Measurements from ENCODE around the gene GHR. TPM values are rescaled to one million over a fixed set of nuclear protein-coding genes. Genes with fewer than 3 reads are reported as not detected.

GHR gene
- total RNA-seq, 2 donors from 2014 or later = 6.4 to 12.8 TPM

DNA sequence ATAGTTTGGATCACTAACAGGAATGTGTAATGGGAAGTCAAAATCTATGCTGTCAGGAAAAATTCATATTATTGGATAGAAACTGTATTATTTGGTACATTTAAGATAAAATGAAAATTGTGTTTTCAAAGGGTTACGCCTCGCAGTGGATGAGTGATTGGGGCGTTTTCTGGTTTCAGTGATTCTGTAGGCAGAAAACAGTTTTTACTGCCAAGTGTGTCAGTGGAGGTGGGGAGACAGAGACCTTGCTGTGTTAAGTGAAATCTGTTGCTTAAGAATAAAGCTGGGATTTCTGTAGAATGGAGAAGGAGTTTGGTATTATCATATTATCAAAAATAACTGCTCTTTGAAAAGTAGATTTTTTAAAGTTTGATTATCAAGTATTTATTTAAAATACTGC is 69.7 kb downstream of the GHR start:
- no peaks in the 10 kb centered on the region for H3K9me3 ChIP-seq
- H3K27ac ChIP-seq = no peak overlapping the region
- no peaks in the 10 kb centered on the region for H3K36me3 ChIP-seq
- DNase-seq (ENCODE audit: low spot score) (no peak), ATAC-seq (ENCODE audit: insufficient number of reproducible peaks, low FRiP score, low read depth) (no peak)
- H3K27me3 ChIP-seq (replicated peaks; ENCODE audit: insufficient read depth) = no peaks in the 10 kb centered on the region
- H3K4me1 ChIP-seq (ENCODE audit: control insufficient read depth in 1 of 2, low read depth in 2 of 2) = peaks cover 9 to 47% of the 10 kb centered on the region in 2 donors
- no peak overlapping the region for H3K4me3 ChIP-seq
- TF ChIP-seq, protein P1, sequence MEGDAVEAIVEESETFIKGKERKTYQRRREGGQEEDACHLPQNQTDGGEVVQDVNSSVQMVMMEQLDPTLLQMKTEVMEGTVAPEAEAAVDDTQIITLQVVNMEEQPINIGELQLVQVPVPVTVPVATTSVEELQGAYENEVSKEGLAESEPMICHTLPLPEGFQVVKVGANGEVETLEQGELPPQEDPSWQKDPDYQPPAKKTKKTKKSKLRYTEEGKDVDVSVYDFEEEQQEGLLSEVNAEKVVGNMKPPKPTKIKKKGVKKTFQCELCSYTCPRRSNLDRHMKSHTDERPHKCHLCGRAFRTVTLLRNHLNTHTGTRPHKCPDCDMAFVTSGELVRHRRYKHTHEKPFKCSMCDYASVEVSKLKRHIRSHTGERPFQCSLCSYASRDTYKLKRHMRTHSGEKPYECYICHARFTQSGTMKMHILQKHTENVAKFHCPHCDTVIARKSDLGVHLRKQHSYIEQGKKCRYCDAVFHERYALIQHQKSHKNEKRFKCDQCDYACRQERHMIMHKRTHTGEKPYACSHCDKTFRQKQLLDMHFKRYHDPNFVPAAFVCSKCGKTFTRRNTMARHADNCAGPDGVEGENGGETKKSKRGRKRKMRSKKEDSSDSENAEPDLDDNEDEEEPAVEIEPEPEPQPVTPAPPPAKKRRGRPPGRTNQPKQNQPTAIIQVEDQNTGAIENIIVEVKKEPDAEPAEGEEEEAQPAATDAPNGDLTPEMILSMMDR (IDR thresholded peaks at IDR 0.05) = no peak

DNA sequence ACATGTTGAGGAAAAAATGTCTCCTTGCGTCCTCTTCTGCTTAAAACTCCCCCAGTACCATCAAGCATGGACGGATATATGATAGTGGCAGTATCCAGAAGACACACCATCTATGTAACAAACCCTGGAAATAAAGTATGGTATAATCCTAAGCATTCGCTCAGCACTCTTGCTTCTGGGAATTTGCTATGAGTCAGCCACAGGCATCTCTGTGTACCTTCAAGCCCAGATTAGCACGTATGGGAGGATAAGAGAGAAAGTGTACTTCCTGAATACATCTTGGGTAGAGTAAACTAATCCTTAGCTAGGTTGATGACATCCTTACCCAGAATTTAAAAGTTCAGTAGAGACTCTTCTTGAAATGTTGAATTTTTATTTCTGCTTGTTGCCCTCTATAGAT is 71.2 kb downstream of the GHR start:
- TF ChIP-seq, protein P1 (IDR thresholded peaks at IDR 0.05) = no peak
- Histone ChIP-seq H3K27ac (no peak overlapping the region), H3K4me3 (no peak overlapping the region), H3K36me3 (no peaks in the 10 kb centered on the region), H3K27me3 (replicated peaks; ENCODE audit: insufficient read depth) (no peaks in the 10 kb centered on the region), H3K4me1 (ENCODE audit: control insufficient read depth in 1 of 2, low read depth in 2 of 2) (peaks cover 9 to 47% of the 10 kb centered on the region in 2 donors), H3K9me3 (no peaks in the 10 kb centered on the region)
- ATAC-seq (ENCODE audit: insufficient number of reproducible peaks, low FRiP score, low read depth) (no peak), DNase-seq (ENCODE audit: low spot score) (no peak)

DNA sequence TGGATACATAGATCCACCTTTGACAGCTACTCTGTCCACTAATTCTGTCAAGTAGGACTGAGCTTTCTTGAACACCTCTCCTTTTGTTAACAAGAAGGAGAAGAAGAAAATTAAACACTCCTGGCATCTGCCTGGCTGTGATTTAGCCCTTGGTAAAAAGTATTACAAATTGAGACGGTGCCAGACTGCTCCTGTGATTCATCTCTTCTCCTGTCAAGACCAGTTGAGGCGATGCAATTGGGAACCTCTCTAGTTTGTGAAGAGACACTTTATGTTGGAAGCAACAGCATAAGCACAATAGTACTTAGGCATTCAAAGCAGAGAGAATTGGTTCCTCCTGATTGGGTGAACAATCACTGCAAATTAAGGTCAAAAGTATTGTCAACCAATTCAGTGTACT is 72.7 kb downstream of the GHR start:
- Histone ChIP-seq H3K27ac (no peak overlapping the region), H3K9me3 (no peaks in the 10 kb centered on the region), H3K27me3 (replicated peaks; ENCODE audit: insufficient read depth) (no peaks in the 10 kb centered on the region), H3K4me1 (ENCODE audit: control insufficient read depth in 1 of 2, low read depth in 2 of 2) (peaks cover 15 to 44% of the 10 kb centered on the region in 2 donors), H3K4me3 (no peak overlapping the region), H3K36me3 (no peaks in the 10 kb centered on the region)
- TF ChIP-seq, protein P1 (IDR thresholded peaks at IDR 0.05) = no peak
- ATAC-seq (ENCODE audit: insufficient number of reproducible peaks, low FRiP score, low read depth) (no peak), DNase-seq (ENCODE audit: low spot score) (no peak)

DNA sequence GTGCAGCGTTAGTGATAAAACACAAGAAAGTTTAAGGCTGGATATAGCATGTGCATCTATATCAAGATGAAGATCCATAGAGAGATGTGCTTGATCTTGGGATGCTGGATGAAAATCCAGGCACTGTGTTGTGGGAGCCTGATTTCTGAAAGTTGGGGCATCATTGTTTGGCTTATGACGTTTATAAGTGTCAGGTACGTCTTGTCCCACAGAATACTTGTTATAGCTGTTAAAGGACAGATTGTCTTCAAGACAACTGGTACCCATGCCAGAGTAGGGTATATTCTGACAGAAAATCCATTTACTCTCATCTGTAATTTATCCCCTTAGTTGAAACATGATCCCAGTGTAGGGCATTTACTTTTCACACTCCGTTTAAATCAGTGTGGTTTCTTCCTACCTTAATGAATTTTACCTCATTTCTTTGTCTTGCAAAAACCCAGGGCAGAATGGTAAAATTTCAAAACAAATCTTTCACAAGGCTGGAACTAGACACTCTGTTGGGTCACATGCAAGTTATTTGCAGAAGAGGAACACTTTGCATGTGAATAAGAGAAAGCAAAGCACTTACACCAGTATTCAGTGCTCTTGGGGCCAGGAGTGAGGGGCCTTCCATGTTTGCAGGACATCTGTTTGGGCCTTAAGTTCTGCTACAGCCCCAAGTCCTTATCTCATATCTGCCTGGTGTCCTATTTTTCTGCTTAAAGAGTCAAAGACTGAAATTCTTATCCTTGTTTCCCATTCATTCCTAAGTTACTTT is 73.3 kb downstream of the GHR start:
- Histone ChIP-seq H3K4me3 (no peak overlapping the region), H3K27ac (no peak overlapping the region), H3K36me3 (no peaks in the 10 kb centered on the region), H3K9me3 (no peaks in the 10 kb centered on the region), H3K27me3 (replicated peaks; ENCODE audit: insufficient read depth) (no peaks in the 10 kb centered on the region), H3K4me1 (ENCODE audit: control insufficient read depth in 1 of 2, low read depth in 2 of 2) (peaks cover 14 to 37% of the 10 kb centered on the region in 2 donors)
- DNase-seq (ENCODE audit: low spot score) (no peak), ATAC-seq (ENCODE audit: insufficient number of reproducible peaks, low FRiP score, low read depth) (no peak)
- TF ChIP-seq, protein P1 (IDR thresholded peaks at IDR 0.05) = no peak

DNA sequence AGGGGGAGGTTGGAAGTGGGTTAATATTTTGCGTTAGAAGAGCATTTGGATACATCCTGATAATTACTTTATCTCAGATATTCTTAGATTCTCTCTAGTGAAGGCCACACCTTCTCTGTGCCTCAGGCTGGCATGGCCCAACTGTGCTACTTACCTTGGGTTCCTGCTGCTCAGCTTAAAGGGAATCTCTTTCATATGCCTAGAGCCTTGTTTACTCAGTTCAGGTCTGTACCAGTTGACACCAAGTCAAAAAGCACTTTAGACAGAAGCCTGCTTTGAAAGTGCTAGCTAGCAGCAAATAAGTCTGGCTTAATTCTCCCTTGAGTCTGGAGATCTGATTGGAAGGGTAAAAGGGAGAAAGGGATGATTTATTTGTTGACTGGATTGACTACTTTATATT is 74.8 kb downstream of the GHR start:
- H3K4me1 ChIP-seq (ENCODE audit: control insufficient read depth in 1 of 2, low read depth in 2 of 2) = peaks cover 8 to 23% of the 10 kb centered on the region in 2 donors

More for the DNA sequence above, 74.8 kb downstream of the GHR start:
- DNase-seq (ENCODE audit: low spot score) (no peak), ATAC-seq (ENCODE audit: insufficient number of reproducible peaks, low FRiP score, low read depth) (no peak)
- TF ChIP-seq, protein P1 (IDR thresholded peaks at IDR 0.05) = no peak
- Histone ChIP-seq H3K27me3 (replicated peaks; ENCODE audit: insufficient read depth) (no peaks in the 10 kb centered on the region), H3K36me3 (no peaks in the 10 kb centered on the region), H3K9me3 (no peaks in the 10 kb centered on the region), H3K4me3 (no peak overlapping the region), H3K27ac (no peak overlapping the region)
